GM03348 (cell line): ENCODE measurements around the gene DPP8.
"Not testable (repeated sequence)": the region's sequence is repeated elsewhere in the genome, so short reads cannot be mapped to it uniquely, and the experiment has no call there.

Source experiments
- DNase-seq: peaks from one replicate; pipeline ENCODE4 v3.0.0; 2012; ENCODE audit warnings: low spot score

Gene DPP8

DNA sequence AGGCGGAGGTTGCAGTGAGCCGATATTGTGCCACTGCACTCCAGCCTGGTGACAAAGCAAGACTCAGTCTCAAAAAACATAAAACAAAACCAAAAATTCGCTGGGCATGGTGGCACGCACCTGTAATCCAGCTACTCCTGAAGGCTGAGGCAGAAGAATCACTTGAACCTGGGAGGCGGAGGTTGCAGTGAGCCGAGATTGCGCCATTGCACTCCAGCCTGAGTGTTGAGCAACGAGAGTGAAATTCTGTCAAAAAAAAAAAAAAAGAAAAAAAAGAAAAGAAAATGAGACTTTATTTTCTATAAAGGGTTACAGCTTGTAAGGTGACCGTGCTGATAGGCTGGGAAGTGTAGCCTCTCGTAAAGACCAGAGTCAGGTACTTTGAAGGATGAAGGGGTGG is 6.7 kb upstream of the DPP8 start:
- no peak for DNase-seq

DNA sequence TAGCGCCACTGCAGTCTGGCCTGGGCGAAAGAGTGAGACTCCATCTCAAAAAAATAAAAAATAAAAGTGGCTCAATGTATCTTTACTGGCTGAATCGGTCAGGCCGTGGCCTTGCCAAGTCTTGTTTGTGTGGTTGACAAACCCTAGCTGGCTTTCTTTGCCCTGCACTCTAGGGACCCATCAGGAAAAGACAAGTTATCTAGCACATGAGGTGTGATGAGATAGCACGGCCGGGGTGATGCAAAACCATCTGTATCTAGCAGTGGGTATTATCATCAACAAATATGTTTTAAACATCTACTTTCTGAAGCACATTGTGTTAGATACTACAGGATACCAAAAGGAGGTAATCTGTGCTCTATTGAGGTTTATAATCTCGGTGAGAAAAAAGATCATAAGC is 3.9 kb upstream of the DPP8 start:
- DNase-seq = no peak

DNA sequence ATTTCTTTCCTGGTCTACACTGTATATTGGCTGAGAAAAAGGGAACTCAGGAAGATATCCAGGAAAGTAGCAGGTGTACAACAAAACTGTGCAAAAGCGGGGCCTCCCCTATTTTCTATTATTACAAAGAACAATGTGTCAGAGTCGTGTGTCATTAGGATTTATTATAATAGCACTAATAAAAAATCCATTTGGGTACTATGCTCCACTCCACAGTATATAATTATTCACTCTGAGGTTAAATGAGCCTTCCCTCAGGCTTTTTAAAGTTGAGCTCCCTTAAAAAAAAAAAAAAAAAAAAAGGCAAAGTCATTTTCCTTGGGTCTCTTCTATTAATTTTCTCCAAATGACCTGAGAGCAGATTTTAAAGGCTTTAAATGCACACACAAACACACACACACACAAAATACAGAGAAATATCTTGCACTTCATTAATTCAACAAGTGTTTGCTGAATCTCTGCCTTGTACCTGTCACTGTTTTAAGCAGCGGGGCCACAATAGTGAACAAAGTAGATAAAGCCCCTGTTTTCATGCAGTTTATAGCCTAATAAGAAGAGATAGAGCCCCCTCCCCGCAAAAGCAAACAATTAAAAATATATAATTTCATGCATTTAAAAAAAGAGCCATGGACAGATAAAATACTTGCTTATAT is 1.3 kb upstream of the DPP8 start:
- no peak for DNase-seq

DNA sequence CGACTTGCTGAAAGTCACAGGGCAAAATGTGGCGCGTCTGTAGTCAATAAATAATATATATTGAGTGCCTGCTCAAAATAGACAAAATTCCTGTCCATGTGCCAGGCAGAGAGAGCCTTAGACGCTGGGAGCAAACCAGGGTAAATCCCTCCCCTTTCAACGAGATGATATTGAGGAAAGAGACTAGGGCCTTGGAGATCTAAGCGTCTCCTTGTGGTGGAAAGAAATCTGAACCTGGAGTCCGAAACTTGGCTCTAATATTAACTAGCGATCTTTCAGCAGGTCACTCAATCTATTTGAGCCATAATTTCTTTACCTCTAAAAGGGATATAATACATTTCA is 348 bp upstream of the DPP8 start:
- no peak for DNase-seq

DNA sequence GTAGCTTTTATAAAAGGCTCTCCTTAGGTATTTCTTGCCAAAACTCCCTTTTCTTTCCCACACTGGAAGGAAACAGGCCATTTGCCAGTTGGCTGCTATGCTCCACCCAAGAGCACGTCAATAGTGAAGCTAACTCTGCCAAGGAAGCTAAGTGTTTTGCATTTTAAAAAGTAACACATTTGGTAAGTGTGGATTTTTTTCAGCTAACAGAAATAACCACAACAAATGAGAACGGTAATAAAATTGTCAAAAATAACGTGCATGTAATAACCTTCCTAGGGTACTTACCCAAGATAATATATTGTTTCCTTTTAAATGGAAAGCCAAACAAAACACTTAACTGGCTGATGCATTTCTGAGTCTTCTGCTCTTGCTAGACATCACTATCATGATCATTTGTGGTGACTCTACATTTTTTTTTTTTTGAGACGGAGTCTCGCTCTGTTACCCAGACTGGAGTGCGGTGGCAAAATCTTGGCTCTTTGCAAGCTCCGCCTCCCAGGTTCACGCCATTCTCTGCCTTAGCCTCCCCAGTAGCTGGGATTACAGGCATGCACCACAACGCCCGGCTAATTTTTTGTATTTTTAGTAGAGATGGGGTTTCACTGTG is 4.6 kb downstream of the DPP8 start:
- DNase-seq = peak; percentile 71

DNA sequence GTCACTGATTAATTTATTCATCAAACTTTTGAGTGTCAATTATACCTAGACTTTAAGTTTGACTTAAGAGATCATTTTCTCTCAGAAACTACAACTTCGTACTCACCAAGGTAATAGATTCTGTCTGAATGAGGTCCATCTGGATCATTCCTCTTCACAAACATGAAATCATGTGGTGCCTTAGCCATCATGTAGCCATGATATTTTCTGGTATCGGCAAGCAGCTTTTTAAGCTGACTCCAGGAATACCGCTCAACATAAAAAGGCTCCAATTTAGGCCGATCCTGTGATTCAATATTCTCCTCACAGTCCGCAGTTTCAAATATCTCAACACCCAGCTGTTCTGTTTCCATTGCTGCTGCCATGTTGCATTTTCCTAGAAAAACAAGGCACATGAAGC is 5.3 kb downstream of the DPP8 start:
- DNase-seq = no peak

DNA sequence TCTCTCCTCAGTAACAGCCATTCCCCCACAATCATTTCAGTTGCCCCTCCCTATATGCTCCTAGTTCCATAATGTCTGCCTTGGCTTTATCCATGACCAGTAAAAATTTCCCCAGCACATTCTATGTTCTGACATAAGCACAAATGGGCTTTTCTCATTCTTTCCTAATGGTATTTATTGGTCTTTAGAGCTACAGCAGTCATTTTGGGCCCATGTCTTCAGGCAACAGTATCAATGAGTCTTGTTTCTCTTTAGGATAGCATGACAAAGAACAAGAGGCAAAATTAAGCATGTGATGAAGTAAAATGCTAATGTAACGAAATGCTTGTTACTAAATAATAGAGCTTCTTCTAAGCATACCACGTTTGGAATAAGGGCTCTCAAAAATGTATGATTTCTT is 8.2 kb downstream of the DPP8 start:
- DNase-seq = no peak

DNA sequence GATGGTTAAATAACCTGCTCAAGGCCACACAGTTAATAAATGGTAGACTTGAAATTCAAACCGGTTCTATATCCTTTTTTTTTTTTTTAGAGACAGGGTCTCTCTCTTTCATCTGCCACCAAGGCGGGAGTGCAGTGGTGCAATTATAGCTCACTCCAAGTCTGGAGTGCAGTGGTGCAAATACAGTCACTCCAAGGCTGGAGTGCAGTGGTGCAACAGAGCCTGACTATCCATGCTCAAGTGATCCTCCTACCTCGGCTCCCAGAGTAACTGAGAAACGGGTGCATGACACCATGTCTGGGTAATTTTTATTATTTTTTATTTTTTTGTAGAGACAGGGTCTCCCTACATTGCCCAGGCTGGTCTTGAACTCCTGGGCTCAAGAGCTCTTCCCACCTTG is 23.4 kb downstream of the DPP8 start:
- no peak for DNase-seq

DNA sequence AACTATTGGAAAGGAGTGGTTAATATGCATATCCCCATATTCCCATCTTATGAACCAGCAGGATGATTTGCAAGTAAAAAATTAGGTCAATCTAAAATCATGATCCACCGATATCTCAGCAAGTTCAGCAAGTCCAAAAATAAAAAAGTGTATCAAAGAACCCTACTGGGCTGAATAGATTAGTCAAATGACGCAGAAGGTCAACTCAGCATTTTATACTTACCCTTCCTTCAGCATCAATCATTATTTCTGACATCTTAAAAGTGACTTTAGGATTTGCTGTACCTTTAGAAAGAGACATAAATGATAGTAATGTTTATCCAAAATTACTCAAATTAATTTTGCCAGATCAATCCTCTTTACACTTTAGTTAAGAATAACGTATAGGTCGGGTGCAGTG is 32.6 kb downstream of the DPP8 start:
- DNase-seq = no peak

DNA sequence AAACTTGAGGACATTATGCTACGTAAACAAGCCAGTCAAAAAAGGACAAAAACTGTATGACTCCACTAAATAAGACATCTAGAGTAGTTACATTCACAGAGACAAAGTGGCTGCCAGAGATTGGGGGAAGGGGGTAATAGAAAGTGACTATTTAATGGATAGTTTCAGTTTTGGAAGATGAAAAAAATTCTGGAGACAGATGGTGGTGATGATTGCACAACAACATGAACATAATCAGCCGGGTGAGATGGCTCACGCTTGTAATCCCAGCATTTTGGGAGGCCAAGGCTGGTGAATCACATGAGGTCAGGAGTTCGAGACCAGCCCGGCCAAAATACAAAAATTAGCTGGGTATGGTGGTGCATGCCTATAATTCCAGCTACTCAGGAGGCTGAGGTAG is 40.6 kb downstream of the DPP8 start:
- DNase-seq = peak; percentile 47

DNA sequence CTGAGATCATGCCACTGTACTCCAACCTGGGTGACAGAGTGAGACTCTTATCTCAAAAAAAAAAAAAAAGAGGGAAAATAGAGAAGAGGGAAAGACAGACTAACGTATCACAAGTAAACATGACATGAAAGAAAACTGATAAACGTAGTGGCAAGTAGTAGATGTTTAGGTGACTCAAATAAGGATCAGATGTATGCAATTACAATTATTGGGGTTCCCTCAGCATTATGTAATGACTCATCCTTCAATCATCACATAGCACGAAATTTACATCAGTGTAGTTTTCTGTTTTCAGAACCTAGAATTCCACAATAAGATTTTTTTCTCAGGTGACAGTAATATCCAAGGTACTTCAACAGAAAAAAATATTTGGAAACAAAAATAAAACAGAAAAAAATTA is 46.6 kb downstream of the DPP8 start:
- DNase-seq = no peak

DNA sequence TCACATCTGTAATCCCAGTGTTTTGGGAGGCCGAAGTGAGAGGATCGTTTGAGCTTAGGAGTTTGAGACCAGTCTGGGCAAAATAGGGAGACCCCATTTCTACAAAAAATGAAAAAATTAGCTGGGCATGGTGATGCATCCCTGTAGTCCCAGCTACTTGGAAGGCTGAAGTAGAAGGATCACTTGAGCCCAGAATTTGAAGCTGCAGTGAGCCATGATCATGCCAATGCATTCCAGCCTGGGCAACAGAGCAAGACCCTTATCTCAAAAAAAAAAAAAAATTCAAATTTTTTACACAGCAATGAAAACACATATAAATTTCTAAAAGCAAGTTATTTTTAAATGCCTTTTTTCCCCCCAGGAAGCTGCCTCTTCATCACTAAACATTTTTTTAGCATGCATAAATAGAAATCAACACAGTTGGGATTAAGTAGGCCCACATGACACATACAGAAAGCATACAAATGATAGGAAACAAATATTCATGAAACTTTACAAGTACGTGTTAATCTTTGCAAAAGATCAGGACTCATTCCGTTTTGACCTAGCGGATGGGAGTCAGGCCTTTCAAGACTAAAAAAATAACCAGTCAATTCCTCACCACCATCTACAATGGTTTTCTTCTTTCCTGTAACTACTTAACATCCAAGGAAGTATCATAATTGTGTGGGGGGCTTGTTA is 49.1 kb downstream of the DPP8 start:
- DNase-seq = no peak

DNA sequence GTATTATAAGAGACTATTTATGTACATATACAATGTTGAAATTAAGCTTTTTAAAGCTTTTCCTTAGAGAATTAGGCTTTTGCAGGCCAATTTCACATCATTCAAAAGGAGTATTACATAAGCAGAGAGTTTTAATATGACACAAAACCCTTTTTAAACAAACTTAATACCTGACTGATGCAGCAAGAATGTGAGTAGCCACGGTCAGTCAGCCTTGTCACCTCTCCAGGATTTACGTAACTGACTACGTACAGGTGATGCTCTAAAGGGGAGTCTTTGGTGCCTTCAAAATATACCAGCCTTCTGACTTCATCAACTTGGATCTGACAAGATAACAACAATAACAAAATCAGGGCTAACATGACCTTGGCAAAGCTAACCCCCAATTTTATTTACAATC is 50.6 kb downstream of the DPP8 start:
- no peak for DNase-seq

DNA sequence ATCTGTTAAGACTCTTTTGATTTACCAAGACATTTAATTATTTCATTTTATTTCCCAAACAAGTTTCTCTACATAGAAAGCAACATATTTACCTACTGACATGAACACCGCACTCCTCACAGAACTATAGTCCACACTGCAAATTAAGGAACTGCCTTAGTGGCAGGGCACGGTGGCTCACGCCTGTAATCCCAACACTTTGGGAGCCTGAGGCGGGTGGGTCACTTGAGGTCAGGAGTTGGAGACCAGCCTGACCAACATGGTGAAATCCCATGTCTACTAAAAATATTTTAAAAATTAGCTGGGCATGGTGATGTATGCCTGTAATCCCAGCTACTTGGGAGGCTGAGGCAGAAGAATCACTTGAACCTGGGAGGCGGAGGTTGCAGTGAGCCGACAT is 54.4 kb downstream of the DPP8 start:
- DNase-seq = not testable (repeated sequence)

DNA sequence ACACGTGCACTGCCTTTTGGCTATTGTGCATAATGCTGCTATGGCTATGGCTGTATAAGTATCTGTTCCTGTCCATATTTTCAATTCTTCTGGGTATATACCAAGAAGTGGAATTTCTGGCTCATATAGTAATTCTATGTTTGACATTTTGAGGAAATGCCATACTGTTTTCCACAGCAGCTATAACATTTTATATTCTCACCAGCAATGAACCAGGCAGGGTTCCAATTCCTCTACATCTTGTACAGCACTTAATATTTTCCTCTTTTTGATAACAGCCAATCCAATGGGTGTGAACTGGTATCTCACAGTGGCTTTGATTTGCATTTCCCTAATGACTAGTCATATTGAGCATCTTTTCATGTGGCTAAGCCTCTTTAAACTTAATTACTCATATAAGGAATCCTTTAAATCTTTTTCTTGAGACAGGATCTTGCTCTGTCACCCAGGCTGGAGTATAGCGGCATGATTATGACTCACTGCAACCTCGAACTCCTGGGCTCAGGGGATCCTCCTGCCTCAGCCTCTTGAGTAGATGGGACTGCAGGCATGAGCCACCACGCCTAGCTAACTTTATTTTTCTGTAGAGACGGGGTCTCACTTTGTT is 56.6 kb downstream of the DPP8 start:
- no peak for DNase-seq

DNA sequence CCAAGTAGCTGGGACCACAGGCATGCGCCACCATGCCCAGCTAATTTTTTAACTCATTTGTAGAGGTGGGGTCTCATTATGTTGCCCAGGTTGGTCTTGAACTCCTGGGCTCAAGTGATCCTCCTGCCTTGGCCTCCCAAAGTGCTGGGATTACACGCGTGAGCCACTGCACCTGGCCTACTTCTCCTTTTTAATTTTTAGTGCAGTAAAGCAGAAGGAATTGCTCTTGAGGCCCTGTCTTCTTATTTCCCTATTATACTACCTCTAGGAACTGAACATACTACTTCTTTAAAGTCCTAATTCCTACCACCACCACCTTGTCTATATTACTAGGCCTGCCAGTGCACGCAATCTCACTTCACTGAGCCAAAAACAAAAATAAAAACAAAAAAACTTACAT is 62.2 kb downstream of the DPP8 start:
- DNase-seq = not testable (repeated sequence)

DNA sequence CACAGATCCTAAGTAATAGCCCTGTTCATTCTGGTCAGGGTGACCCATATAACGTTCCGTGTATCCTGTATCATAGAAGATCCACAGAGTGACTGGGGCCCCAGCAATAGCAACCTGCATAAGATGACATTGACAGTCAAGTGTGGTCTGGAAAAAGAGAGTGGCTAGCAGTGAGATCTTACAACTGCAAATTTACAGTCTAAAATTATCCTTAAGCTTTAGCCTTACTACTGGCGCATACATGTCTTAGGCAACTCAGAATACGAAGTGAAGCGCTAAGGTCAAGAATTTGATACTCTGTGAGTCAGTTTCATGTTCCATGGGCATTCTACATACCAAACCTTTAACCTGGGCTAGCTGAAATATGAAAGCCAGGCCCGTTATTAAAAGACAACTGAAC is 65.5 kb downstream of the DPP8 start:
- DNase-seq = no peak

DNA sequence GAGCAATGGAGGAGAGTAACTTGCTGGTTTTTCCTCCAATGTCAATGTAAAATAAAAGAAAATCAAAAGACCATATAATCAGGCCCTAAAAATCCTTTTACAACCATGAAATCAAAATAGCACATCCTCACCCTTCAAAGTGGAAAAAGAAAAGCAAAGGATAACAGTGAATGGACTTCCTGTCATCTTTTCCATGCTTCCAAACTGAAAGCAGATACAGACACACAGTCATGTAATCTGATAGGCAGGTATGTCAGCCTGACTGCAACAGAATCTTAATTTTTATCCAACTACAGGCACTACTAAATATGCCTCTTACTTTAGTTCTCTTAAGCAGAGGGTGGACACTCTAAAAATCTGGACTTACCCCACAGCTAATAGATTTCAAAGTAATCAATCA is 66.9 kb downstream of the DPP8 start:
- DNase-seq = no peak

DNA sequence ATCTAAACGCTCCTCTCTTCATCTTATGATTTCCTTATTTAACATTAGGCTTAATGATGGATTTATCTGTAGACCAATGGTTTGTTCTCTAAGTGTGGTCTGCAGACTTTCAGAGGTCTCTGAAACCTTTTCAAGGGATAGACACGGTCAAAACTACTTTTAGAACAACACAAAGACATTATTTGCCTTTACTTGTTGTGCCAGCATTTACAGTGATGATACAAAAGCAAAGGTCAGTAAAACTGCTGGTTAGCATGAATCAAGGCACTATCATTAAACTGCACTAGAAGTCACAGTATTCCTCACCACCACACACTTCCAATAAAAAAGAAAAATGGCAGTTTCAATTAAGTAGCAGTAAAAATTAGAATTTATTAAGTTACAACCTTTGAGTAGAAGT is 70.3 kb downstream of the DPP8 start:
- no peak for DNase-seq

DNA sequence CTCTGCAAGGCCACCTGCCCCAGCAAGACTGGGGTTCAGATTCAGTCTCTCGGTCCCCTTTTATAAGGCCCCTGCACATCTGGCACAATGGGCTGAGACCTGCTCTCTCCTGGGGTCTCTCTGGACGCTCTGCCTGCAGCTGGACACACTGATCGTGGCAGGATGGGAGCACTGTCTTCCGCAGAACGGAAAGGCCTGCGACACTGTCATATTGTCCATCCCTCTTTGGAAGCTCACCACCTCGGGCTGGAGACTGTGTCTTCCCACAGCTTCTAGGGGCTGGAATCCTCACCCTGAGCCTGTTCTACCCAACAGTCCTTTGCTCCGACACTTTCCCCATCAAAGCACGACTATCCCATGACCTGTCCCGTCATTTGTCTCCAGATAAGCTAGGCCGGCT is 83.3 kb downstream of the DPP8 start:
- no peak for DNase-seq

DNA sequence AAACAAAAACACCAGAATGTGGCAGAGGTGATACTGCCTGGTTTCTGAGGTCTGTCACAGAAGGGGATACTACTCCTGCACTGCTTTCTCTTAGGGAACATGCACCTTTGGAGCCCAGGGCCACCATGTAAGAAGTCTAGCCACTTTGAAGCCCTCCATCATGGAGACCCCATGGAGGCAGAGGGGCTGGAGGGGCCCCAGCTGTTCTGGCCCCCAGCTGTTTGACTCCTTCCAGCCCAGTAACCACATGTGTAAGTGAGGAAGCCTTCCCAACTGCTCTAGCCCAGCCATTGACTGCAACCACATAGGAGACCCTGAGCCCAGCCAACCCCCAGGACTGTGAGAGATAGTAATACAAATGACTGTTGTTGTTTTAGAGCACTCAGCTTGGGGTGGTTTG is 85.8 kb downstream of the DPP8 start:
- no peak for DNase-seq

DNA sequence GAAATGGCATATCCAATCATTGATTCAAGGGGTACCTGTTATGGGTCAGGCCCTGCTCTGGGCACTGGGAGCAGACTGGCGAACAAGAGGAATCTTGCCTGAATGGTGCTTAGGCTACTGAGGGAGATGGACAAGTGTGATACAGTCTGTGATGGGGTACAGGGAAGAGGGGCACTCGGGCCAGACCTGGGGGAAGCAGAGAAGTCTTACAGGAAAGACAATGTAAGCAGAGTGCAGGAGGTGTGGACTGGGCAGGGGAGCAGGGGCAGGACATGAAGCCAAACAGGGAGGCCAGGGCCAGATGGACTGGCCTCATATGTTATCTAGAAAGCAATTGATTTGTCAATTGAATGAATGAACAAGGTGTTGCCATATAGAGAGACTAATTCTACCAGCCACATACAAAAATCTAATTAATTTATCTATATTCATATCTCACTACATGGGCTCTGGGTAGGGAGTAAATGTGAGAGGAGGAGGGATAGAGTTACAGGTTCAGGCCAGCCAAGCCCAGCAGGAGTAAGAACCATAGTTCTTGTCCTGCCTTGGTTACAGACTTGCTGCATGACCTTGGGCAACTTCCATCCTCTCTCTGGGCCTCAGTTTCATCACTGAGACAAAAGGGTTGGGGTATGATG is 91.2 kb downstream of the DPP8 start:
- no peak for DNase-seq

DNA sequence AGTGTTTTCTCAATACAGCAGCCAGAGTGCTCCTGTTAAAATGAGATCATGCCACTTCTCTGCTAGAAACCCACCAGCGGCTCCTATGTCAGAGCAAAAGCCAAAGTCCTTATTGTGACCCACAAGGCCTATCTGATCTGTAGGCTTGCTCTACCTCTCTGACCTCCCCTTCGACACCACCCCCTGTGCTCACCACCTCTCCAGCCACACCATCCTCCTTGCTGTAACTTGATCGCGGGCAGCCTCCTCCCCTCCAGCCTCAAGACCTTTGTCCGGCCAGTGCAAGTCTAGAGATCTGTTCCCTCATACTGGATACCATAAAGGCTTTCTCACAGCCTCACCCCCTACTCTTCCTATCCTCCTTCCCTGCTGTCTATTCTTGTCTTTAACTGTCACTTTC is 92.8 kb downstream of the DPP8 start:
- no peak for DNase-seq
